BJ (cell line): ENCODE data around the gene LAMTOR2. TPM values are rescaled to one million over a fixed set of nuclear protein-coding genes. Genes with fewer than 3 reads are reported as not detected.

Experiments
- CTCF ChIA-PET: fragments of 350-600 bp; formaldehyde crosslinking; extraction: SDS; loops from one replicate; lab custom pipeline; 2021; ENCODE audit warnings: antibody characterized with exemption, inconsistent platforms; lab: Yijun Ruan, JAX
- POLR2A ChIA-PET: fragments of 300-600 bp; sonication (Branson Sonifier 250); formaldehyde crosslinking; extraction: SDS; loops from one replicate; lab custom pipeline; 2021; ENCODE audit warnings: antibody characterized with exemption; lab: Charles Lee
- DNase-seq: peaks from one replicate; pipeline ENCODE4 v3.0.0-alpha.2; 2011; ENCODE audit warnings: low read depth
- H3K27me3 ChIP-seq: 2 replicates; pipeline ENCODE4 v1.6.0; 2011; ENCODE audit warnings: low read length; ENCODE audit not compliant: control insufficient read depth, insufficient read depth
- H3K36me3 ChIP-seq: 2 replicates; pipeline ENCODE4 v1.5.1; 2011; ENCODE audit warnings: low read length; ENCODE audit not compliant: control insufficient read depth, insufficient read depth
- H3K4me3 ChIP-seq: 2 replicates; pipeline ENCODE4 v1.5.1; 2011; ENCODE audit warnings: low read depth, mild to moderate bottlenecking, control low read depth, low read length
- polyA plus RNA-seq: library from polyadenylated mRNA; depleted of rRNA; stranded (reverse); fragments of >200 nt; gene quantifications from 2 replicates; pipeline ENCODE4 v1.2.3, GENCODE V29; 2011
- TF ChIP-seq, protein P1 (sequence below): IDR thresholded peaks from 2 replicates; pipeline ENCODE4 v1.5.1; 2011; ENCODE audit warnings: low read depth, mild to moderate bottlenecking, control low read depth, inconsistent platforms, low read length, moderate library complexity; ENCODE audit not compliant: insufficient read depth

The LAMTOR2 gene
- polyA plus RNA-seq, 1 experiment, result 77.4 TPM

DNA sequence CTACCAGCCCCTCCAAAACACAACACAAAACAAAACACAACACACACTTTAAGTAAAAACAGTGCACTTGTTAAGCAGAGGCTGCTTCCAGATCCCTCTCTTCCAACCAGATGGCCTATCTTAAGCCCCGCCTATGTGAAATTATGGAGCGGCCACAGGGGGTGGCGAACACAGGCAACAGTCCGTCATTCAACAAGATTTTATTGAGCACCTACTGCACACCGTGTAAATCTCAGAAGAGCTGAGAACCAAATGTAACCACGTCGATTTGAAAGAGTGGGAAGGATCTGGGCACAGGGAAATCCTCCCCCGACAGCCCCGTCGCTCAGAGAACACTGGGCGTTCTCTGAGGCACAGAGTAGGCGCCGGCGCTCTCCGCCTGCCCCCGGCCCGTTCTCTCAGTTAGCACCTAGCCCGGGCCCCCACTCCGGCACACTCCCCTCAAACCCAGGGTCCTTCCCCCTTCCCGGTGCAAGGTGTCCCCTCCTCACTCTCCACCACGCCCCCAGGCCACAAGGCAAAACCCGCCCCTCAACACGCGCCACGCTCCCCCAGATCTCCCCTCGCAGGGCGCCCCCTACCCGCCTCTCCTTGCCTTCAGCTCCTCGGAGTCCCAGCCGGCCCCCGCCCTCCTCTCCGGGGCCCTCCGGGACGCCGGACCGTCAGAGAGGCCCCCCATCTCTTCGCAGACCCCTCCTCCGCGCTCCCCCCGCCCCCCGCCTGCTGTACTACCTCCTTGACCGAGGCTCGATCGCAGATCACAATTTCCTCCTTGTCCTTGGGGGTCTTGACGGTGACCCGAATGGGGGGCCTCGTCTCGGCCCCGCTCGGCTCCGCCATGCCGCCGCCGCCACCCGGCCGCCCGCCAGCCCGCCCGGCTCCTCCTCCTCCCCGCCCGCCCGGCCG, 1.5 kb upstream of the LAMTOR2 start:
- TF ChIP-seq, protein P1, sequence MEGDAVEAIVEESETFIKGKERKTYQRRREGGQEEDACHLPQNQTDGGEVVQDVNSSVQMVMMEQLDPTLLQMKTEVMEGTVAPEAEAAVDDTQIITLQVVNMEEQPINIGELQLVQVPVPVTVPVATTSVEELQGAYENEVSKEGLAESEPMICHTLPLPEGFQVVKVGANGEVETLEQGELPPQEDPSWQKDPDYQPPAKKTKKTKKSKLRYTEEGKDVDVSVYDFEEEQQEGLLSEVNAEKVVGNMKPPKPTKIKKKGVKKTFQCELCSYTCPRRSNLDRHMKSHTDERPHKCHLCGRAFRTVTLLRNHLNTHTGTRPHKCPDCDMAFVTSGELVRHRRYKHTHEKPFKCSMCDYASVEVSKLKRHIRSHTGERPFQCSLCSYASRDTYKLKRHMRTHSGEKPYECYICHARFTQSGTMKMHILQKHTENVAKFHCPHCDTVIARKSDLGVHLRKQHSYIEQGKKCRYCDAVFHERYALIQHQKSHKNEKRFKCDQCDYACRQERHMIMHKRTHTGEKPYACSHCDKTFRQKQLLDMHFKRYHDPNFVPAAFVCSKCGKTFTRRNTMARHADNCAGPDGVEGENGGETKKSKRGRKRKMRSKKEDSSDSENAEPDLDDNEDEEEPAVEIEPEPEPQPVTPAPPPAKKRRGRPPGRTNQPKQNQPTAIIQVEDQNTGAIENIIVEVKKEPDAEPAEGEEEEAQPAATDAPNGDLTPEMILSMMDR, result peak; percentile 49
- Histone ChIP-seq H3K27me3 (no peaks in the 10 kb centered on the region), H3K4me3 (peak overlapping the region; percentile 86), H3K36me3 (peaks cover 2% of the 10 kb centered on the region)
- DNase-seq, result no peak
- ChIA-PET CTCF (interaction anchor here (0.6 to 1.5 kb wide), 8 partner anchors 10 to 47 kb away, joined by 3 to 6 read pairs (median 4); partner anchors contain the start of gene SSR2), POLR2A (interaction anchor here (0.6 kb wide), 1 partner anchor 184 kb away, joined by 20 read pairs; no protein-coding TSS in a partner anchor)

DNA sequence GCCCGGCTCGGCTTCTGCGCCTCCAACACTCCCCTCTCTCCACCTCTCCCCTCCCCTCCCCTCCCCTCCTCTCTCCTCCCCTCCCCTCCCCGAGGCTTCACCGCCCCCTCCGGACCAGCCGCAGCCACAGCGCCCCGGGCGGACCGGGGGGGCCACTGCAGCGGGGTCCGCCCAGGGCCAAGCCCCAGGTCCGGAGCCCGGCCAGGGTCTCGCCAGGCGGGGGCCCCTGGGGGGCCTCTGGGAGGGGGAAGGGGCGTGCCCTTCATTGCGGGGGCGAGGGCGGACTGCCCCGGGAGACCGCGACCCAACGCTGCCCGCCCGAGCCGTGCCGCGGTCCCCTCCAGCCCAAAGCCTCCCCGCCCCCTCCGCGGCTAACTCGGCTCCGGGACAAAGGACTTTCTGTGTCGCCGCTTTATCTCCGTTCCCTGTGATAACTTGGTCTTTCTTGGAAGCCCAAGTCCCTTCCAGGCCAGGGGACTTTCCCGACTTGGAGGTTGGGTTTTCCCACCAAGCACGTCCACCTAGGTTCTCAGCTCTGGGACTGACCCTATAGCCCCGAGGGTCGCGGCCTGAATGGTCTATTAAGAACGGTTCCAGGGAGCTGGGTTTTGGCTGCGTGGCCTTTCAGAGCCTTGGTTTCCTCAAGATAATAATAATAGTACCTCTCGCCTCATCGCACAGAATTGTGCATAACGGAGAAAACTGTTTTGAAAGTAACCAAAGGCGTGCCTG, 648 bp upstream of the LAMTOR2 start, which contains the start of gene UBQLN4:
Gene UBQLN4 (minus strand): TSS at position 31 of the 732 bp plus-strand sequence. CDS start 97 bp downstream, outside the sequence.
- ChIA-PET POLR2A (no interaction called here), CTCF (interaction anchor here (0.7 kb wide), 1 partner anchor 18 kb away, joined by 5 read pairs; no protein-coding TSS in a partner anchor)
- H3K36me3 ChIP-seq, result no peaks in the 10 kb centered on the region; the same call in none of the 2 replicates
- no peaks in the 10 kb centered on the region for H3K27me3 ChIP-seq
- no peak for DNase-seq
- peak within 1 kb of the TSS; percentile 86 for H3K4me3 ChIP-seq
- TF ChIP-seq, protein P1, result peak; percentile 34; the same call in 1 of the 2 replicates

DNA sequence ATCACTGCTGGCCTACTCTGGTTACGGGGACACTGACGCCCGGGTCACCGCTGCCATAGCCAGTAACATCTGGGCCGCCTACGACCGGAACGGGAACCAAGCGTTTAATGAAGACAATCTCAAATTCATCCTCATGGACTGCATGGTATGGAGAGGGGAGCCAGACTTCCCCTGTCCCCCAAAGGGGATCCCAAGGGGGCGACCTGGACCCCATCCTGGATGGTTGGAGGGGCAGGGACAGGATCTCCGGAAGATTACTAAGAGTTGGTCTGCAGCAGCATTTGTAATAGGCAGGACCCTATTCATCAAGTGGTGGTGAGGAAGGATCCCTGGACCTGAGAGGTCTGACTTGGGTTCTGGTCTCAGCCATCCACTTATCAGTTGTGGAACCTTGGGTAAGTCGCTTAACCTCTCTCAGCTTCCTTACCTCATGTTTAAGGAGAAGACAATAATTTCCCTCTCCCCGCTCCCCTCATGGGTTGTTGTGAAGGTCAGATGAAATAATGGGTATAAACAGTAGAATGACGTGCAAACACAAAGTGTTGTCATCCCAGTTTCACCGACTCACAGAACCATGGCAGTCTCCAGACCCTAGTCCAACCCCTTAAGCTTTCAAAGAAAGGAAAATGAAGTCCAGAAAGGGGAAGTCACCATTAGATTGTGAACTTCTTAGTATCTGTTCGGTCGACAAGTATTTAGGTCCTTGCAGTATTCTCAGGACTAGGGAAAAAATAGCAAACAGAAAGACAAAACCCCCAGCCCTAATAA, 883 bp downstream of the LAMTOR2 start:
- POLR2A ChIA-PET, result no interaction called here
- H3K27me3 ChIP-seq, result no peaks in the 10 kb centered on the region
- H3K4me3 ChIP-seq, result peak overlapping the region; percentile 79
- TF ChIP-seq, protein P1, result no peak
- DNase-seq, result no peak
- no peaks in the 10 kb centered on the region; the same call in none of the 2 replicates for H3K36me3 ChIP-seq
- CTCF ChIA-PET, result no interaction called here

DNA sequence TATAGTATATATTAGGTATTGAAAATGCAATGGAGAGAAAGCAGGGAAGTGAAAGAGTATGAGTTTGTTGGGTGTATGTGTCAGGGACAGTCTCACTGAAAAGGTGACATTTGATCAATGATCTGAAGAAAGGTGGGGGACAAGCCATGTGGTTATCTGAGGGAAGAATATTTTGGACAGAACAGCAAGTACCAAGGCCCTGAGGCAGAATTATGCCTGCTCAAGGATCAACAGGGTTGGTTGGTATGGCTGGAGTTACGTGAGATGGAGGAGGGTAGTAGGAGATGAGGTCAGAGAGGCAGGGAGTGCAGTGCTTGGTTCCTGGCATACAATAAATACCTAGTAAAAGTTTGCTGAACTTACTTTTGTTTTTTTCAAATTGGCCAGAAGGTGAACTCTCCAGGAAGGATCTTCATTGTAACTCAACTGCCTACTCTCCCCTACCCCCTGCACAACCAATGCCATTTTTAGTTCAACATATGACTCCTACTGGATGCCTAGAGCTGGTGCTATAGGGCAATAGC, 1.8 kb downstream of the LAMTOR2 start:
- POLR2A ChIA-PET, result no interaction called here
- DNase-seq, result no peak
- CTCF ChIA-PET, result no interaction called here

More for the DNA sequence above, 1.8 kb downstream of the LAMTOR2 start:
- Histone ChIP-seq H3K4me3 (no peak overlapping the region), H3K36me3 (no peaks in the 10 kb centered on the region; the same call in 1 of the 2 replicates), H3K27me3 (no peaks in the 10 kb centered on the region)
- TF ChIP-seq, protein P1, result no peak
